ENCODE results near the gene PIANP. TPM values are rescaled to one million over a fixed set of nuclear protein-coding genes. Genes with fewer than 3 reads are reported as not detected.

PIANP gene
- total RNA-seq, 1 experiment from 2014 or later, result not detected

DNA sequence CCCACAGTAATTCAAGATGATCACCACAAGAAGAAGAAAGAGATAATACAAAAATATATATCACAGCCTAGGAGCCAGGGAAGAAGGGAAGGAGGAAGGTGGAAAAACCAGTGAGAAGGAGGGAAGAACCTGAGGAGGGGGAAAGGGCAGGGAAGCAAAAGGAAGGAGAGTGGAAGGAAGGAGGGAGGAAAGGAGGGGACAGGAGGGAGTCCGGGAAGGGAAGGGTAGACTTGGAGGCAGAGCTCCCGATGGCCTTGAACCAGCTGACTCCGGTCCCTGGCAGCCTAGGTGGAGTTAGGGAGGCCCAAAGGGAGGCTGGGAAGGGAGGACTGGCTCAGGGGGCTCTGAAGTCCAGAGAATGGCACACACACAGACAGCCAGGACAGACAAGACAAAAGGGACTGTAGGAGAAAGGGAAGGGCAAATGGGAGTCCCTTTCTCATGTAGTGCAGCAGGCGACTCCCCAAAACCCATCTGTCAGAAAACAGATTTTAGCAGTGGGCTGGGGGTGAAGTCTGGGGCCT is 6.7 kb downstream of the PIANP start:
- peaks cover 8% of the 10 kb centered on the region; the same call in 1 of the 2 replicates for H3K27me3 ChIP-seq
- H3K36me3 ChIP-seq, result no peaks in the 10 kb centered on the region; the same call in 1 of the 2 replicates
- DNase-seq, result no peak
- no peaks in the 10 kb centered on the region for H3K9me3 ChIP-seq
- no peak overlapping the region for H3K4me3 ChIP-seq

GRCh38 chr12:6692888-6693287 is 7.7 kb downstream of the PIANP start:
- H3K4me3 ChIP-seq, result no peak overlapping the region
- H3K27me3 ChIP-seq, result no peaks in the 10 kb centered on the region
- no peaks in the 10 kb centered on the region; the same call in 1 of the 2 replicates for H3K36me3 ChIP-seq
- no peak for DNase-seq
- H3K9me3 ChIP-seq, result no peaks in the 10 kb centered on the region

DNA sequence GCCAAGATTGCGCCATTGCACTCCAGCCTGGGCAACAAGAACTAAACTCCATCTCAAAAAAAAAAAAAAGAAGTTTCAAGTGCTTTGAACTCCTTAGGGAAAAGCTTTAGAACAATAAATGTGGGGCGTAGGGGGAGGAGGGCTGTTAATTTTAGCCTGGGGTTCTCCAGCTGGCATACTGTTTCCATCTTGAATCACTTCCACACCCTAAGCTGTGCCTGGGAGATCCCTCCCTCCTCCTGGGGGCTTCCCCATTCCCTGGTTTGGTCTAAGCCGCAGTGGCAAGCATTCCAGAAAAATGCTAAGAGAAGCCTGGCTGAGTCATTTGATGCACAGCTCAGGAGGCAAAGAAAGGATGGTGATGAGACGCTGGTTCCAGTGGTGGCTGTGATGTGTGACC is 9.1 kb downstream of the PIANP start:
- no peak for DNase-seq
- H3K27me3 ChIP-seq, result no peaks in the 10 kb centered on the region
- peaks cover 7% of the 10 kb centered on the region for H3K36me3 ChIP-seq
- no peaks in the 10 kb centered on the region for H3K9me3 ChIP-seq
- no peak overlapping the region for H3K4me3 ChIP-seq

- Histone ChIP-seq H3K9me3 (no peaks in the 10 kb centered on the region), H3K36me3 (peaks cover 23% of the 10 kb centered on the region), H3K4me3 (peak within 1 kb of the TSS; percentile 88), H3K27me3 (no peaks in the 10 kb centered on the region)
- peak; percentile 98 for DNase-seq
Measured at GRCh38 chr12:6688999-6689882, 11.4 kb downstream of the PIANP start, which contains the start of gene ZNF384. Gene ZNF384, minus strand, starts transcription at chr12:6689375. Its CDS starts 9,855 bp downstream, at chr12:6679520.

GRCh38 chr12:6688543-6688998 is 12.0 kb downstream of the PIANP start:
- H3K9me3 ChIP-seq, result no peaks in the 10 kb centered on the region
- H3K4me3 ChIP-seq, result peak overlapping the region; percentile 88
- DNase-seq, result peak; percentile 39
- H3K27me3 ChIP-seq, result no peaks in the 10 kb centered on the region
- peaks cover 27% of the 10 kb centered on the region for H3K36me3 ChIP-seq

DNA sequence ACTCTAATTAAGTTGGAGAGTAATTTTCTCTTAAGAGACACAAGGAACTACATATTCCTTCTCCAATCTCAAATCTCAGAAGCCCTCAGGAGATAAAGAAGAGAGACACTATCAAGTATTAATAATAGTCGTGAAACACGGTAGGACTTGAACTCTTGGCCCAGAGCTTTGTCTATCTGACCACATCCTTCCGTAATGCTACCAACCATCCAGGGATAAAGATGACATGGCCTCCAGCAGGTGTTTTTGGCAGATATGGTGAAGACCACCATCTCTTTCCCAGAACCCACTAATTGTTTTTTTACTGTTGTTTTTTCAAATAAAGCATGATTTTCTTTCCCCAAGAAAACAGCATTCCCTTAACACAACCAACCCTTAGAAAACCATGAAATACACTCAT is 14.8 kb downstream of the PIANP start:
- no peaks in the 10 kb centered on the region for H3K9me3 ChIP-seq
- DNase-seq, result no peak
- H3K27me3 ChIP-seq, result no peaks in the 10 kb centered on the region
- peaks cover 33% of the 10 kb centered on the region for H3K36me3 ChIP-seq
- H3K4me3 ChIP-seq, result no peak overlapping the region

DNA sequence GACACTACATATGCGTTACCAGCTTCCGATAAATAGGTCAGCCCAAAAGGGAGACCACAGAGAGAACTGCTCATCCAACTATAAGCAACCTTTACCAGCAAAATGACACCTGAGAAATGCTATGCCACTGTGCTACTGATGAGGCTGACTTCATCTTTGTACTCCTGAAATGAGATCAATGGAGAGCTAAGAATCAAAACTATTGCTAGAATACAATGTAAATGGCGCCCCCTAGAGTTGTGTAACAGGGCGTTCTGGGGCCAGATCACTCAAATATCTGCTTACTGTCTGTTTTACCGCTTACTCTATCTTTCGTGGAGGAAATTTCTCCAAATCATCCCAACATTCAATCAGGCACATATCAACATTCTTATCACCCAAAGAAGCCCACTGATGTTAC is 16.0 kb downstream of the PIANP start:
- Histone ChIP-seq H3K36me3 (peaks cover 40% of the 10 kb centered on the region), H3K4me3 (no peak overlapping the region), H3K27me3 (no peaks in the 10 kb centered on the region), H3K9me3 (no peaks in the 10 kb centered on the region)
- no peak for DNase-seq

- no peak for DNase-seq
- peaks cover 78% of the 10 kb centered on the region for H3K36me3 ChIP-seq
- no peaks in the 10 kb centered on the region for H3K9me3 ChIP-seq
- H3K4me3 ChIP-seq, result no peak overlapping the region
- H3K27me3 ChIP-seq, result no peaks in the 10 kb centered on the region
Measured at GRCh38 chr12:6676962-6677361, 23.7 kb downstream of the PIANP start.

GRCh38 chr12:6672143-6672542 is 28.5 kb downstream of the PIANP start:
- no peaks in the 10 kb centered on the region for H3K9me3 ChIP-seq
- H3K27me3 ChIP-seq, result no peaks in the 10 kb centered on the region
- DNase-seq, result no peak
- H3K4me3 ChIP-seq, result no peak overlapping the region
- peaks cover 84% of the 10 kb centered on the region for H3K36me3 ChIP-seq

DNA sequence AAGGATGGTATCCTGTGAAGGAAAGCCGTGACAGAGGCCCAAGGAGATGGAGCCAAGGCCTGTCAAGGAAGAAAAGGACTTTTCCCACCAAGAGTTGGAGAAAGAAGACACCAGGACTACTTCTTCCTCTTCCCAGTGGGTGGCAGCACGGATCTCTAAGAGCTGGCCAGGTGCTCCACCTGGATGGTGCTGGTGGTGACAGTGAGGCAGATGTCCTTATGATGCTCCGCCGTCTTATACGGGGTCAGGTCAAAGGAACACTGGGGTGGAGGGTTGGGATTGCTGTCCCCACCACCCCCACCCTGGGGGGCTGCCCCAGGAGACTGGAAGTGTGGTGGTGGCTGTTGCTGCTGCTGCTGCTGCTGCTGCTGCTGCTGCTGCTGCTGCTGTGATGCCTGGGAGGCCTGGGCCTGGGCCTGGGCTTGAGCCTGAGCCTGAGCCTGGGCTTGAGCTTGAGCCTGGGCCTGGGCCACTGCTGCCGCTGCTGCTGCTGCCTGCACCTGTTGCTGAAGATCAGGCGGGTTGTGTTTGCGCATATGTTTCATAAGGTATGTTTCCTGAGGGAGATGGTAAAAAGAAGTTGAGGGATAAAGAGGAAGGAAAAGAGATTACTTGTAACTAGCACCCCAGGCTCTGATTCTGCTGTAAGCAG is 32.9 kb downstream of the PIANP start:
- no peak overlapping the region for H3K4me3 ChIP-seq
- H3K9me3 ChIP-seq, result no peaks in the 10 kb centered on the region
- DNase-seq, result no peak
- no peaks in the 10 kb centered on the region for H3K27me3 ChIP-seq
- H3K36me3 ChIP-seq, result peaks cover 55% of the 10 kb centered on the region

DNA sequence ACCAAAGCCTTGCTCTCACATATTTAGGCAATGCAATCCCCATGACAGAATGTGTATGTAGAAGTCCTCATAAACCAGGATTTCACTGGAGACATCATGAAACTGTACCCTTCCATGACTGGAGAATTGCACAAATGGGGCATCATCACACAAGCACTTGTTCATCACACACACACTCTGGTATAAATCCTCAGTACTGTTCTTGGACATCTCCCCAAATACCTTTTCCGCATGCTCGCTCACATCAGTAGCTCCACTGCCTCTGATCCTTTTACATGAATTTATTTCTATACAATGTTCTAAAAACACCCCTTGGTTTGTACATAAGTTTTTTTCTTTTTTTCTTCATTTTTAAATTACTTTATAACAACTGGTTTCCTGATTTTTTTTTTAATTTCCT is 34.4 kb downstream of the PIANP start:
- H3K27me3 ChIP-seq, result no peaks in the 10 kb centered on the region
- no peak overlapping the region for H3K4me3 ChIP-seq
- peaks cover 42% of the 10 kb centered on the region for H3K36me3 ChIP-seq
- DNase-seq, result no peak
- H3K9me3 ChIP-seq, result no peaks in the 10 kb centered on the region

- H3K27me3 ChIP-seq, result no peaks in the 10 kb centered on the region
- DNase-seq, result no peak
- H3K4me3 ChIP-seq, result no peak overlapping the region
Measured at GRCh38 chr12:6664902-6665301, 35.7 kb downstream of the PIANP start.

GRCh38 chr12:6662906-6663742 is 37.5 kb downstream of the PIANP start, which contains the start of gene ING4:
Gene ING4, minus strand, starts transcription at chr12:6663119. Its CDS starts 18 bp downstream, at chr12:6663101.
- Histone ChIP-seq H3K27me3 (no peaks in the 10 kb centered on the region), H3K9me3 (no peaks in the 10 kb centered on the region), H3K36me3 (peaks cover 17% of the 10 kb centered on the region), H3K4me3 (peak within 1 kb of the TSS; percentile 81)
- peak; percentile 98 for DNase-seq

More at GRCh38 chr12:6664902-6665301, 35.7 kb downstream of the PIANP start:
- Histone ChIP-seq H3K36me3 (peaks cover 29% of the 10 kb centered on the region), H3K9me3 (no peaks in the 10 kb centered on the region)

DNA sequence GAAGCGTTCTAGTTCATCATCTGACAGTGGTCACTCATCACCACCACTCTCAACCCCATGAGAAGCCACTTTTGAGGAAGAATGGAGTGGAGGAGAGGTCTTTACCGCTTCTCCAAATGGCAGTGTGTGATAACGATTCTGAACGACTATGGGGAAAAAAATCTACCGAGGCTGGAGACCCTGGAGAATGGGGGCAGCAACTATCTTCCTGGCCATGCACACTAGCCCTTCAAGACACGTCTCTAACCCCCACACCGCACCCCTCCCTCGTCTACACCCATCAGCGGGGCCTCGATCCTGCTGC is 38.1 kb downstream of the PIANP start:
- Histone ChIP-seq H3K9me3 (no peaks in the 10 kb centered on the region), H3K27me3 (no peaks in the 10 kb centered on the region), H3K4me3 (peak overlapping the region; percentile 81), H3K36me3 (peaks cover 12% of the 10 kb centered on the region)
- no peak for DNase-seq

DNA sequence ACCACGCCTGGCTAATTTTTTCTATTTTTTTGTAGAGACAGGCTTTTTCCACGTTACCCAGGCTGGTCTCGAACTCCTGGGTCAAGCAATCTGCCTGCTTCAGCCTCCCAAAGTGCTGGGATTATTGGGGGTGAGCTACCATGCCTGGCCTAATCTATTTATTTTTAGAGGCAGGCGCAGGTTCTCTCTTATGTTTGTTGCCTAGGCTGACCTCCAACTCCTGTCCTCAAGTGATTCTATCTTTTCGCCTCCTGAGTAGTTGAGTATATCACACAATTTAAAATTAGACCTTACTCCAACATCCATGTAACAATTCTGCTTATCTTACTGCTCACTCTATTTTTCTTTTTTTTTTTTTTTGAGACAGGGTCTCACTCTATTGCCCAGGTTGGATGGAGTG is 46.6 kb downstream of the PIANP start:
- H3K27me3 ChIP-seq, result no peaks in the 10 kb centered on the region
- no peak overlapping the region for H3K4me3 ChIP-seq
- DNase-seq, result no peak
- H3K9me3 ChIP-seq, result no peaks in the 10 kb centered on the region
- H3K36me3 ChIP-seq, result peaks cover 15% of the 10 kb centered on the region

GRCh38 chr12:6653342-6653741 is 47.3 kb downstream of the PIANP start:
- Histone ChIP-seq H3K9me3 (no peaks in the 10 kb centered on the region), H3K27me3 (no peaks in the 10 kb centered on the region), H3K4me3 (no peak overlapping the region), H3K36me3 (peaks cover 15% of the 10 kb centered on the region)
- no peak for DNase-seq
